WTC11 (cell line): ENCODE results near the gene HNRNPAB. TPM values are rescaled to one million over a fixed set of nuclear protein-coding genes. Genes with fewer than 3 reads are reported as not detected.

Experiments used
- ATAC-seq: fragments of 200-7000 bp; cut with Tn5 transposase; 2 replicates; pipeline ENCODE4 v1.10.0; 2021; ENCODE audit warnings: mild to moderate bottlenecking, moderate library complexity
- CTCF ChIA-PET: fragments of 300-600 bp; sonication (Branson Sonifier 250); formaldehyde crosslinking; loops from one replicate; lab custom pipeline; 2021; ENCODE audit warnings: antibody characterized with exemption; lab: Charles Lee
- POLR2A ChIA-PET: fragments of 350-600 bp; sonication (Branson Sonifier 250); formaldehyde crosslinking; loops from one replicate; lab custom pipeline; 2021; ENCODE audit warnings: antibody characterized with exemption; lab: Charles Lee
- DNase-seq: peaks from one replicate; pipeline ENCODE4 v3.0.0; 2021; ENCODE audit warnings: low spot score
- H3K27ac Mint-ChIP-seq: 2 replicates; pipeline ENCODE4 v1.8.0; 2021; ENCODE audit warnings: mixed read lengths
- H3K27me3 Mint-ChIP-seq: 2 replicates; pipeline ENCODE4 v1.8.0; 2021; ENCODE audit warnings: low read depth, mild to moderate bottlenecking, moderate library complexity, mixed read lengths
- H3K36me3 Mint-ChIP-seq: 2 replicates; pipeline ENCODE4 v1.8.0; 2021; ENCODE audit warnings: mixed read lengths
- H3K4me1 Mint-ChIP-seq: 2 replicates; pipeline ENCODE4 v1.8.0; 2022; ENCODE audit warnings: mixed read lengths
- H3K4me3 Mint-ChIP-seq: 2 replicates; pipeline ENCODE4 v1.8.0; 2021; ENCODE audit warnings: mild to moderate bottlenecking, moderate library complexity, mixed read lengths
- H3K9me3 Mint-ChIP-seq: 2 replicates; pipeline ENCODE4 v1.8.0; 2021; ENCODE audit warnings: mixed read lengths
- ATF3 ChIP-seq: sonication (generic); formaldehyde crosslinking; conservative IDR thresholded peaks from 2 replicates; pipeline ENCODE4 v1.8.1; 2022; ENCODE audit warnings: mild to moderate bottlenecking, missing genetic modification reagents
- CREM ChIP-seq: sonication (generic); formaldehyde crosslinking; IDR thresholded peaks from 2 replicates; pipeline ENCODE4 v1.8.1; 2022; ENCODE audit warnings: mild to moderate bottlenecking, missing genetic modification reagents, moderate library complexity
- E2F1 ChIP-seq: sonication (generic); formaldehyde crosslinking; IDR thresholded peaks from 2 replicates; pipeline ENCODE4 v1.8.0; 2022; ENCODE audit warnings: mild to moderate bottlenecking, missing genetic modification reagents
- JAZF1 ChIP-seq: fragments of 250-450 bp; sonication (Bioruptor Pico); IDR thresholded peaks from 2 replicates; pipeline ENCODE4 v1.9.0; 2021; ENCODE audit warnings: moderate library complexity, mild to moderate bottlenecking, inconsistent platforms
- MAX ChIP-seq: sonication (generic); formaldehyde crosslinking; IDR thresholded peaks from 2 replicates; pipeline ENCODE4 v1.8.0; 2022; ENCODE audit warnings: mild to moderate bottlenecking, missing genetic modification reagents
- MYBL2 ChIP-seq: sonication (generic); formaldehyde crosslinking; IDR thresholded peaks from 2 replicates; pipeline ENCODE4 v1.8.1; 2023; ENCODE audit warnings: mild to moderate bottlenecking, moderate library complexity, missing genetic modification reagents
- NFE2L1 ChIP-seq: sonication (generic); formaldehyde crosslinking; IDR thresholded peaks from 2 replicates; pipeline ENCODE4 v1.8.1; 2023; ENCODE audit warnings: missing genetic modification reagents
- NR2C2 ChIP-seq: sonication (generic); formaldehyde crosslinking; IDR thresholded peaks from 2 replicates; pipeline ENCODE4 v1.8.0; 2022; ENCODE audit warnings: mild to moderate bottlenecking, missing genetic modification reagents
- OVOL2 ChIP-seq: fragments of 250-450 bp; sonication (Bioruptor Pico); IDR thresholded peaks from 2 replicates; pipeline ENCODE4 v1.9.0; 2021; ENCODE audit warnings: mild to moderate bottlenecking, borderline replicate concordance
- SMAD4 ChIP-seq: sonication (generic); formaldehyde crosslinking; IDR thresholded peaks from 2 replicates; pipeline ENCODE4 v1.8.0; 2022; ENCODE audit warnings: mild to moderate bottlenecking, missing genetic modification reagents
- SOX15 ChIP-seq: fragments of 250-450 bp; sonication (Bioruptor Pico); IDR thresholded peaks from 2 replicates; pipeline ENCODE4 v1.9.0; 2021; ENCODE audit warnings: mild to moderate bottlenecking
- TEAD1 ChIP-seq: sonication (generic); formaldehyde crosslinking; IDR thresholded peaks from 2 replicates; pipeline ENCODE4 v1.8.0; 2022; ENCODE audit warnings: mild to moderate bottlenecking, missing genetic modification reagents
- ZBTB43 ChIP-seq: sonication (generic); formaldehyde crosslinking; IDR thresholded peaks from 2 replicates; pipeline ENCODE4 v1.8.1; 2023; ENCODE audit warnings: mild to moderate bottlenecking, missing genetic modification reagents
- ZNF138 ChIP-seq: sonication (generic); formaldehyde crosslinking; conservative IDR thresholded peaks from 2 replicates; pipeline ENCODE4 v1.8.1; 2022; ENCODE audit warnings: mild to moderate bottlenecking, moderate library complexity, missing genetic modification reagents
- ZNF219 ChIP-seq: sonication (generic); formaldehyde crosslinking; IDR thresholded peaks from 2 replicates; pipeline ENCODE4 v1.8.0; 2023; ENCODE audit warnings: missing genetic modification reagents, mild to moderate bottlenecking, borderline replicate concordance
- ZNF317 ChIP-seq: sonication (generic); formaldehyde crosslinking; IDR thresholded peaks from 2 replicates; pipeline ENCODE4 v1.8.1; 2023; ENCODE audit warnings: low read depth, mild to moderate bottlenecking, moderate library complexity, missing genetic modification reagents, borderline replicate concordance
- ZNF396 ChIP-seq: fragments of 250-450 bp; sonication (Bioruptor Pico); IDR thresholded peaks from 2 replicates; pipeline ENCODE4 v1.8.0; 2021; ENCODE audit warnings: mild to moderate bottlenecking, moderate library complexity, borderline replicate concordance
- total RNA-seq: library from RNA; stranded (reverse); gene quantifications from 3 replicates; pipeline ENCODE4 v1.2.3, GENCODE V29; 2021

Gene HNRNPAB
- total RNA-seq, 1 experiment from 2014 or later, result 457 TPM

GRCh38 chr5:178244576-178244975, 40.2 kb downstream of the HNRNPAB start:
- ChIA-PET CTCF (no interaction called here), POLR2A (no interaction called here)
- peaks cover 3% of the 10 kb centered on the region; the same call in 1 of the 2 replicates for H3K4me1 Mint-ChIP-seq
- H3K9me3 Mint-ChIP-seq, result no peaks in the 10 kb centered on the region
- no peaks in the 10 kb centered on the region for H3K27me3 Mint-ChIP-seq
- no peak overlapping the region for H3K27ac Mint-ChIP-seq
- no peak overlapping the region for H3K4me3 Mint-ChIP-seq
- ATAC-seq (no peak), DNase-seq (no peak)
- no peak for TF ChIP-seq NFE2L1 (CRISPR knock-in tag)
- no peak for TF ChIP-seq ZNF138 (CRISPR knock-in tag)
- TF ChIP-seq CREM (CRISPR knock-in tag), result no peak
- no peak for TF ChIP-seq MAX (CRISPR knock-in tag)
- no peak for TF ChIP-seq OVOL2 (CRISPR knock-in tag)
- no peak for TF ChIP-seq E2F1 (CRISPR knock-in tag)
- TF ChIP-seq SMAD4 (CRISPR knock-in tag), result no peak
- H3K36me3 Mint-ChIP-seq, result no peaks in the 10 kb centered on the region

GRCh38 chr5:178245389-178245788, 41.1 kb downstream of the HNRNPAB start:
- POLR2A ChIA-PET, result no interaction called here
- ATAC-seq, result no peak
- TF ChIP-seq ZNF317 (CRISPR knock-in tag) (no peak), TEAD1 (no peak), ATF3 (CRISPR knock-in tag) (no peak), ZNF396 (CRISPR knock-in tag) (no peak), NR2C2 (CRISPR knock-in tag) (no peak), CREM (CRISPR knock-in tag) (no peak), MAX (CRISPR knock-in tag) (no peak), ZBTB43 (no peak), JAZF1 (CRISPR knock-in tag) (no peak), SOX15 (CRISPR knock-in tag) (no peak), MYBL2 (CRISPR knock-in tag) (no peak)
- no peak for DNase-seq
- H3K27ac Mint-ChIP-seq, result no peak overlapping the region
- CTCF ChIA-PET, result no interaction called here
- H3K4me3 Mint-ChIP-seq, result no peak overlapping the region
- H3K4me1 Mint-ChIP-seq, result peaks cover 3% of the 10 kb centered on the region; the same call in 1 of the 2 replicates
- H3K27me3 Mint-ChIP-seq, result no peaks in the 10 kb centered on the region
- H3K36me3 Mint-ChIP-seq, result no peaks in the 10 kb centered on the region
- no peaks in the 10 kb centered on the region for H3K9me3 Mint-ChIP-seq

GRCh38 chr5:178246624-178247279, 42.4 kb downstream of the HNRNPAB start:
- Mint-ChIP-seq H3K4me1 (peaks cover 3% of the 10 kb centered on the region; the same call in 1 of the 2 replicates), H3K4me3 (no peak overlapping the region), H3K36me3 (no peaks in the 10 kb centered on the region), H3K27me3 (no peaks in the 10 kb centered on the region), H3K27ac (no peak overlapping the region), H3K9me3 (no peaks in the 10 kb centered on the region)
- ATAC-seq (no peak), DNase-seq (no peak)
- no peak for TF ChIP-seq ZNF219 (CRISPR knock-in tag)
- ChIA-PET POLR2A (no interaction called here), CTCF (interaction anchor here (1.0 to 3.3 kb wide), 3 partner anchors 12 to 40 kb away, joined by 3 to 24 read pairs (median 5); no protein-coding TSS in a partner anchor)
